Right ventricle myocardium inferior (tissue), 1 donor: Measurements from ENCODE around the gene GABBR2. TPM values are rescaled to one million over a fixed set of nuclear protein-coding genes. Genes with fewer than 3 reads are reported as not detected.

ENCODE experiments used
- ATAC-seq: fragments of 200-7000 bp; cut with Tn5 transposase; one replicate; pipeline ENCODE4 v1.9.1; 2020; ENCODE audit warnings: mild to moderate bottlenecking, moderate library complexity
- DNase-seq: peaks from one replicate; pipeline ENCODE4 v3.0.0; 2021; ENCODE audit errors: missing footprints
- intact Hi-C: fragments of 100-400 bp; cut with DNase I; formaldehyde crosslinking; loops from one replicate; pipeline ENCODE4 v1.11.0; 2022
- total RNA-seq: library from RNA; stranded (reverse); fragmentation: NEBNext Ultra II Directional; extraction: Animal tissue kit (Norgen Biotek cat#: 25700); gene quantifications from one replicate; pipeline ENCODE4 v1.2.1, GENCODE V29; 2021
- donor health status: DM: no; HTN: yes; CAD: no; lungs with severe emphysema.

GABBR2 gene
- total RNA-seq, 1 donor from 2014 or later = 0.38 TPM

DNA sequence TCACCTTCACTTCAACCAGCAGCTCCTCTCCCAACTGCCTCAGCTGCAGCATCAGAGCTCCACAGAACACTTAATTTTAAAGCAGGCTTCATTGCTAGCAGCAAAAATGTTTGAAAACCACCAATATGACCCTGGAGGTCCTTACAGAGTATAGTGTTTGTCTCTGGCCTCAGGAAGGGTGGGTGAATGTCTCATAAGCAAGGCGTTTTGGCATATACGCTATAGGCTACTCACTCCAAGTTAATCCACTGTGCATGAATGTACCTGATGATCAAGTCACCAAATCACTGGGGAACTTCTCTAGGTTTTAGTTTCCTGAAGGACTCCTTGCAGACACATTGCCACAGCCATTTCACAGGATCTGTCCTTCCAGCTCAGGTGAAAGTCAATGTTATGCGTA, 125.3 kb downstream of the GABBR2 start:
- DNase-seq (no peak), ATAC-seq (no peak)
- intact Hi-C loops = no loop called here

DNA sequence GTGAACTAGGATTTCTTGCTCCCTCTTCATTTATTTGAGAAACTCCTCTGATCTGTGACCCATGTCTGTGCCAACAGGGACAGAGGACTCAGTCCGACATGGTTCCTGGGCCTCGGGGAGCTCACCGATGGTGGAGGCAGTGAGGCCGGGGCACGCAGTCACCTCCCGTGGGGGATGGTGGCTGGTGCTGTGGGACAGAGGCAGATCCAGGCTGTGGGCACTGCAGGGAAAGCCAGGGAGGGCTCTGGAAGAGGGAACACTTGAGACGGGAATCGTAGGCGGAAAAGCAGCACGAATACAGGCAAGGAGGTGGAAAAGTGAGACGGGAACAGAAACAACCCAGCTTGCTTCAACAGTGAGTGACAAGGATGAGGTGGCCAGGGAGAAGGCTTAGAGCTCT, 127.8 kb downstream of the GABBR2 start:
- intact Hi-C loops = no loop called here
- no peak for ATAC-seq

DNA sequence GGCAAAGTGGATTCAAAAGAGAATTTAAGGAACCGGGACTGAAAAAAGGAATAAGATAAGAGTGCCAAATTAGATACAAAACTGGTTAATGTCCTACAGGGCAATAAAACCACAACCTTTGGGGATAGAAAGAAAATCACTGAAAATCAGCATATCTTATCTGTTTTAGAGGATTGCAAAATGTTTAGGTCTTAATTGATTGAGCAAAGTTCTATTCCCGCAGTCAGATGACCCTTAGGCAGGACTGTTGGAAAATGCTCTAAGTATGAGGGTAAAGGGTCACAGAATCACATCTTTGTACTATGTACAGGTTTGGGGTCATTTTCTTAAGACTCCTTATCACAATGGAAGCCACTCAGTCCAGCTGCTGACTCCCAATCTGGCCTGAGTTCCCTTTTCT, 129.0 kb downstream of the GABBR2 start:
- ATAC-seq (no peak), DNase-seq (no peak)
- intact Hi-C loops = no loop called here

More for the DNA sequence above, 127.8 kb downstream of the GABBR2 start:
- no peak for DNase-seq

DNA sequence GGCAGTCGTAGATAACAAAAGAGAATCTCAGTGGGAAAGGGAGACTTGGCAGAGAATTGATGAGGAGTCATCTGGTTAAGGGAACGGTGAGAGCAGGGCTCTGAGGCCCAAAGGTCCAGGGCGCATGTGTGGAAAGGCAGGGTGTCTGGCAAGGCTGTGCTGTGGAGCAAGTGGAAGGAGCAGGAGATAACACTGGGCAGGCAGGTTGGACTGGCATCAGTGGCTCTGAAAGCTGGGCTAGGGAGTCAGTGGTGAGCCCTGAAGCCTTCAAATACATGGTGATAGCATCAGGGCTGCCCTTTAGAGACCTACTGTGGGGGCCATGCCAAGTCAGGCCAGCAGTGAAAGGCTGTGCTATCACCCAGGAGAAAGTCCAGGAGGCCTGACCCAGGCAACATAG, 131.3 kb downstream of the GABBR2 start:
- ATAC-seq = no peak
- DNase-seq = no peak
- intact Hi-C loops = no loop called here

DNA sequence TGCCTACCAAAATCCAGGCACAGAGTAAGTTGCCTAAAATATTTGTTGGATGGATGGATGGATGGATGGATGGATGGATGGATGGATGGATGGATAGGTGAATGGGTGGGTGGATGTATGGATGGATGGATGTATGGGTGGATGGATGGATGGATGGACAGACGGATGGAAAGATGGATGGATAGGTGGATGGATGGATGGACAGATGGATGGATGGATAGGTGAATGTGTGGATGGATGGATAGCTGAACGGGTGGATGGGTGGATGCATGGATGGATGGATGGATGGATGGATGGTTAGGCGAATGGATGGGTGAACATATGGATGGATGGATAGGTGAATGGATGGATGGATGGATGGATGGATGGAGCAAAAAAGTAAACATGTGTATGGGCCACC, 131.9 kb downstream of the GABBR2 start:
- ATAC-seq = no peak
- DNase-seq = no peak
- intact Hi-C loops = no loop called here

DNA sequence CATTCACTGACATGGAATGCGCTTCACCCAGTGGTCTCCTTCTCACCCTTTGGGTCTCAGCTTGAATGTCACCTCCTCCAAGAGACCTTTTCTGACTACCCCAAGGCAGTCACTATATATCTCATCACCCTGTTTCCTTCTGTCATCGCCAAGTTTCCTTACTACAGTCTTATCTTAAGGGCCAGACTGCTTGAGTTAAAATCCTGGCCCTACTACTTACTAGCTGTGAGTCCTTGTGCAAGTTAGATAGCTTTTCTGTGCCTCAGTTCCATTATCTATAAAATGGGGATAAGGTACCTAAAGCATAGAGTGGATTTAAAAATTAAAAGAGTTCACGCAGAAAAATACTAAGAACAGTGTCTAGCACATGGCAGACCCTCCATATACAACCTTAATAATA, 132.4 kb downstream of the GABBR2 start:
- ATAC-seq = no peak
- intact Hi-C loops = no loop called here
- DNase-seq = no peak

DNA sequence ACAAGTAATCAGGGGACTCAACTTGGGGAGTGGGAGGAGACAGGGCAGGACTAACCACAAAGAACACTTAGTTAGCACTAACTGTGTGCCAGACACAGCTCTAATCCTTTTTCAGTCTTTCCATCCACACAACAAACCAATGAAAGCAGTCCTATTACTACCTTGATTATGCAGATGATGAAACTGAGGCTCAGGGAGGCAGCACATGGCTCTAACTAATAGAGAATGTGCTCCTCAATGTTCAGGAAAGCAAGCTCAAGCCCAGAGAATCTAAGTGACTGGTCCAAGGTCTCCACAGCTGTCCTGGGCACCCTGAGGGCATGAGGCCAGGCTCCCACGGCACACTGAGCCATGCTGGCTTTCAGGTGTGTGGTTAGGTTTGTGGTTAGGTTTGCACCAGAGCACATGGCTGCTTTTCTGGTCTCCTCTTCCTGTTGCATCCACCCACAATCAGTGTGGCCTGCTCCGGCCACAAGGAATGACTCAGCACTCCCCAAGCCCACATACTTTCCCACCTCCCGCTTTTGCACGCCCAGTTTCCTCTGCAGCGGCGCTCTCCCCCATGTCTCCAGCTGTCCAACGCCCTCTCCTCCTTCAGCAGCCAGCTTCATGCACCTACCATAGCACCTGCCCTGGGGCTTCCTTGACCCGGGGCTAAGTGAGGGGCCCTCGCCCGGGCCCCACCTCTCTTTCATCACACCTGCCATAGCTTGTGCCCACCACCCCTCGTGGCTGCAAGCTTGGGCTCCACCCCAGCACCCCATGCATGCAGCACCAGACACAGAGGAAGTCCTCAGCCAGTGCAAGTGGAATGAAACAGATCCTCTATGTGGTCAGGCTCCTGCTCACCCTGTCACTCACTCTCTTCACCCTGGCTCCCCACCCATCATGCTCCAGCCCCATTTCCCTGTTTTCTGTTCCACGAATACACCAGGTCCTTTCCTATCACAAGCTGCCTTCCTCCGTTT, 133.1 kb downstream of the GABBR2 start:
- intact Hi-C loops = no loop called here
- ATAC-seq = no peak
- no peak for DNase-seq

DNA sequence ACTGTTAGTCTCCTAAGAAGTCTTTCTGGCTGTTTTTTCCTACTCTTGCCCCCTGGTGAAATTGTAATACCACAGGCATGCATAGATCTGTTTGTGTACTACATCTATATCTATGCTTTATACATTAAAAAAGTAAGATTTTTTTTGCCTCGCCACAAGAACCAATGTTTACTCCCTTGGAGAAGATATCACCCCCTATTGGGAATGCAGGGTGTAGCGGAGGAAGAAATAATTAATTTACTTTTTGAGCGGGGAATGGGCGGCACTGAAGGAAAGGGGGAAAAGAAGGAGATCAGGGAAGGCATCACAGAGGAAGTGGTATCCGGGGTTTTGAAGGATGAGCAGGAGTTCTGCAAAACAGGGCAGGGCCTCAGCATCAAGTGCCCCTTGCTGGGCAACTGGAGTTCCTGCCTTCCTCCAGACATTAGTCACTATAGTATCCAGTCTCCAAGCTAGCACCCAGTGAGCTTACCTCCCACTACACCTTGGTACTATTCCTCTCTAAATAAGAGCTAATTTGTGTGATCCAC, 134.9 kb downstream of the GABBR2 start:
- ATAC-seq = no peak
- DNase-seq = no peak
- intact Hi-C loops = no loop called here

DNA sequence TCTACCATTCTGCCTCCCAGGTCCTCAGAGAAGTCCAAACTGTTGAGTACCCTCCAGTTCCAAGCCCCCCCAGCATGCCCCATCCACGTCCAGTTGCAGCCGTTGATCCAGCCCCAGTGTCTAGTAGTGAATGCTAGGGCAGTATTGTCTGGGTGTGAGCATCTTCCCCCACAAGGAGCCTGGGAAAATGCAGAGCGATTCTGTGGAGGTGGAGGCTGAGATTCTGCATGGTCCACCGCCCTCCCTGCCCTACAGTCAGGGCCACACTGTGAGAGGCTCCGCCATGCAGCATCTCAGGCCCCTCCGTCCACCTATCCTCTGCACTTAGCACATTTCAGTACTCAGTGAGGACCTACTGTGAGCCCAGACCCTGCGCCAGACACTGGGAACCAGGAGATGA, 135.9 kb downstream of the GABBR2 start:
- no peak for DNase-seq
- intact Hi-C loops = no loop called here
- no peak for ATAC-seq

DNA sequence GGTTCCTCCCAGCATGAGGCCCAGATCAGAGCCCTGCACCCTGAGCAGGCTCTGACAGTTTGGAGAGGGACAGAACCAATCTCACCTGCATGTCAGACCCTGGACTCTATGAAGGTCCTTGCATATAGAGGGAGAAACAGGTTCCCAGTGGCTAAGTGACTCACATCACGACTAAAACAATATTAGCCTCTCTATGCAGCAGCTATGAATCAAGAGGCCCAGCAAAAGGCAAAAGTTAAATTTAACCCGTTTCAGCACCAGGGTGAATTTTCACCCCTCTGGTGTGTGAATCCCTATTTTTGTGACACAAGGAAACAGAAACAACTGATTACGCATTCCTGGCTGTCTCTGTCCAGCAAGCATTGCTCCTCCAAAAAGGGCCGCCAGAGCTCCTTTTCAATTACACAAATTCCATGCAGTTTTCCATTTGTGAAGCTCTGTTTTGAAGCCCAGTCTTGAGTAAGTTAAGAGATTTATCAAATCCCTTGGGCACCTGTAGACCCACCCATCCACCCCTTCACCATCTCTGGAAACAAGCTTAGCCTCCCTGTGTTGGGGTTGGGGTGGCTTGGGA, 136.6 kb downstream of the GABBR2 start:
- no peak for ATAC-seq
- DNase-seq = no peak
- intact Hi-C loops = no loop called here

DNA sequence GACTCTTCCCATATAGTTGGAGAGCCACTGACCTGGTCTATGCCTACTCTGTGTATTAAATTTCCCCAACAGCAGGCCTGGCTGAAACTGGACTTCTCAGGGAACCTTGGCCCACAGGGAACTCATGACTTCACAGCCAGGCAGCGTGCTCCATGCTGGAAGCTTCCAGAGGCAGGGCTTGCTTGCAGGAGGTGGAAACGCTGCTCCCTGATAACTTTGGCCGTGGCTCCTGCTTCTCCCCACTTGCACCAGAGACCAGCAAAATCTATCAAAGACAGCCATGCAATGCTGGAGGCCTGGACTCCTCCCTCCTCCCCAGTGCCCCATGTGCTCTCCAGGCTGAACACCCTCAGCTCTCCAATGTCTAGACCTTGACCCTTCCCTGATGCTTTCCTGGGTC, 137.1 kb downstream of the GABBR2 start:
- intact Hi-C loops = no loop called here
- ATAC-seq (no peak), DNase-seq (no peak)

DNA sequence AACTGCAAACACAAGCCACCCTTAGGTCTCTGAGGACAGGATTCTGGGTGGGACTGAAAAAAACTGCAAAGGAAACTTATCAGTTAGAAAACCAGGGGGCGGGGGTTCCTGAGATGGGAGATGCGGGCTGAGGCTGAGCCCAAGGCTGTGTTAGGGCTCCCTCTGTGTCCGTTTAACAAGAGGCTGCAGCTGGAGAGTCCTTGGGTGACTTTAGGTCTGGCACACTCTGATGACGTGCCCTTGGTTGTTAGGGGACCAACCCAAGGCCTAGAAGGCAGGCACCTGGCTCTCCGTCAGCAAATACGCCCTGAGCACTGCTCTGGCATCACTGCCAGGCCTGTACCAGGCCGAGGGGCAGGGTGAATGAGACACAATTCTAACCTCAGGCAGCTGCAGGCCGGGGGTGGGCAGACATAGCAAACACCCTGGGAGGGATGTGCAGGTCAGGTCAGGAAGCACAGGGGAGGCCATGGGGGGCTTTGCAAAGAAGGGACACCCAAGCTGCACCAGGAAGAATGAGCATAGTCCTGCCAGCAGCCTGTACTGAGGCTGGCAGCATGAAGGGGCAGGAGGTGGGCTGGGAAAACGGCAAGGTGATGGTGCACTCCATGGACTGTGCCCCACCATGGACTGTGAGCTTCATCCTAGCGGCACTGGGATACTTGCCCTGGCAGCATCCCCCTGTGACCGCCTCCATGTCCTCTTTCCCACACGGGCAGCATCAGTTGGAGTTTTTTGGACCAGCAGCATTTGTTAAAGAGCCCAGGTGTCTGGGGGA, 137.9 kb downstream of the GABBR2 start:
- no peak for DNase-seq
- intact Hi-C loops = no loop called here
- ATAC-seq = no peak

DNA sequence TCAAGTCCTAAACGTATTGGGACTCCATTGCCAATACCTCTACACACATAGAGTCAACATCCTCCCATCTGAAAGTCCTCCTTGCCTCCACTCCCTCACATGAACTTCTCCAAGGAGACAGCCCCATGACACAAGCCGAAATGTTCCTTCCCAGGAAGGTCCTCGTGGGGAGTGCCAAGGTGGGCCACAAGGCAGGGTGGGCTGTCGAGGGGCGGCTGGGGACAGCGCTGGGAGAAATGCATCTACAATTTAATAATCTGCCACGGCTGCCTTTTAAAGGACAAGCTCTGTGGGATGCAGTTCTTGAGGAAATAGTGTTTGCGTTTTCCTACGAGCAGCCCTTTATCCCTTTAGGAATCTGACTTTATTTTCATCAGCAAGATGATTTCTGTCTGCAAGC, 138.7 kb downstream of the GABBR2 start:
- ATAC-seq (no peak), DNase-seq (no peak)
- intact Hi-C loops = no loop called here

DNA sequence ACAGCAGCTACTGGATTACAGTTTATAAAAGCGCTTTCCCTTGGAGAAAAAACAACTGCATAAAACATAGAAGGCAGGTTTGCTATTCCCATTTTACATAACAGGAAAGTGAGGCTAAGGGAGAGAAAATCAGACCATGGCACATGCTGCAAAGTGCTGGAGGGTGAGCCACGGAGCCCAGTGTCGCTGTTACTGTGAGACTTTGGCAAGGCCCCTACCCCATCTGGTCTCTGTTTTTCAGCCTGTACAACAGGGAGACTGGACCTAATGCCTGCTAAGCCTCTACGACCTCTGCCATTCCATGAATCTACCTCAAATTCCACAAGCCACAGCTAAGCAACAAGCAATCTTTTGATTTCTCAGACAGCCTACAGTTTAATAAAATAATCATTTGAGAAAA, 139.2 kb downstream of the GABBR2 start:
- DNase-seq = no peak
- intact Hi-C loops = no loop called here
- no peak for ATAC-seq

DNA sequence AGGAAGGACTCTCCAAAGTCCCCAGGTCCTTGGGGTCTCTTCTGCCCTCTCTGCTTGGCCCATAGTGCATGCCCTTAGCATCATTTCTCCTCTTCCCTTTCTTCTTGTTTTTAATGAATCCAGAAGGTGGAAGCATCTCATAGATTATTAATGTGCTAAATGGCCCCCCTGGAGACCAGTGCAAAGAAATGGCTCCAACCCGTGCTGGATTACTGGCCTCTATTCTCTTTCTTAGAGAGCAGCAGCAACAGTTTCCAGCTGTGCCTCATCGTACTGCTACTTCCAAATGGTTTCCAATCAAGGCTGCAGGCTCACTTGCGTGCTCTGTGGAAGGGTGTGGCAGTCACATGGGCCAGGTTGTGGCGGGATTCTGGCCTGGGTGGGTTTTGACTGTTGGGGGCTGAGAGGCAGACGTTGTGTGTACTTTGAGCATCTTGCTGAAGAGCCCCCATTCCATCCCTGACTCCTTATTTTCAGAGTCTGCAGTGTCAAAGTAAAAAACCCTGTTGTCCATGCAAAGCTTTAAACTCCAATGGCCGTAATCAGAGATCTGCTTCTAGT, 139.7 kb downstream of the GABBR2 start:
- no peak for ATAC-seq
- no peak for DNase-seq
- intact Hi-C loops = no loop called here

DNA sequence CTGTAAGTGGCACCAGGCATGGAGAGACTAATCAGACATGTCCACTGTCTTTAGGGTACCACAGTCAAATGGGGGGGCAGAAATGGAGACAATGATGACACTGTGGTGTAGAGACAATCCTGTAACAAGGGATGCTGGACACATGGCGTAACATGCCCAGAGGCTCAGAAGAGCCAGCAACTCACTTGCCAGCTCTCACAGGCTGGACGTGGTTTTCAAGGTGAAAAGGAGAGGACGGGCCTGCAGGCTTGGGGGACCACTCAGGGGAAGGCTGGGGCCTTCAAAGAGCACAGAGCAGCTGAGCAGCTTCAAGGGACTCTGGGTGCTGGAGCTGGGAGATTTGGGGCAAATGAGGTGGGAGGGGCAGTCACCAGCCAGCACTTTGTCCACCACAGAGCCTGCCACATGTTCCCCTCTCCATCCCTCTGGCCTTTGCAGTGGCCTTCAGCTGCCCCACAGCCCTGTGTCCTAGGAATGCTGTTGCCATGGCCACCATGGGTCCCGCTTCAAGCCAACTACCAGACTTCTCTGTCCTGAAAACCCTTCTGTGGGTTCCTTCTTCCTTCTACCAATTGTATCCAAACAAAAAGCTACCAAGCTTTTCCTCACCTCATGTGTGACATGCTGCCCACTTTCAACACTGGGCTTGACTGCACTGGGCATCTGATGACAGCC, 140.4 kb downstream of the GABBR2 start:
- DNase-seq = no peak
- intact Hi-C loops = no loop called here
- ATAC-seq = no peak

DNA sequence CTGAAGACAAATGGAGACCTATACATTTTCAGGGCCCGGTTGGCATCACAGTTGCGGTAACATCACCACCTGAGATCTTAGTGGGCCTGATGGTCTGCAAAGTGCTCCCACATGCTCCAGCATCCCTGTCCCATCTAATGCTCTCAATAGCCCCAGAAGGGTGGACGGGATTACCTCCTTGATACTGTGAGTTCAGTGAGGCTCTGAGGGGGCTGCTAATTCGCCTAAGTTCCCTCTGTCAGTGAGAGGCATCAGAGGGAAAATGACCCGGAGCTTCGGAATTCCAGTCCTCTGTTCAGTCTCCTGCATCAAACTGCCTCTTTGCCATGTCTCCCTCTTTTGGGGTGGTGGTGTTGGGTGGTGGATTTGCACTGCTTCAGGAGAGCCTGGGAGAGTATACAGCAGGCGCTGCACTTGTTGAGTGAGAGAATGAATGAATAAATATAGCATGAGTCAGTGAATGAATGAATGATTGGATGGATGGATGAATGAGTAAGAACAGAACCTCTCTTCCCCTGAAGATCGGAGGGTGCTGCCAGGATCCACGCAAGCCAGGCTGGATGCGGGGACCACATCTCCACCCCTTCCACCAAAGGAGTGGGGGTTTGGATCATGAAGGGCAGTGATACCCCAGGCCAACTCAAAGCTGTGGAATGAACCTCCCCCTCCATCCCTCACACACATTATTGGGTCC, 141.0 kb downstream of the GABBR2 start:
- ATAC-seq (no peak), DNase-seq (no peak)
- intact Hi-C loops = no loop called here
